ENCODE data around the gene HTR4. TPM values are rescaled to one million over a fixed set of nuclear protein-coding genes. Genes with fewer than 3 reads are reported as not detected.

HTR4 gene
- total RNA-seq, 1 donor from 2014 or later: not detected

DNA sequence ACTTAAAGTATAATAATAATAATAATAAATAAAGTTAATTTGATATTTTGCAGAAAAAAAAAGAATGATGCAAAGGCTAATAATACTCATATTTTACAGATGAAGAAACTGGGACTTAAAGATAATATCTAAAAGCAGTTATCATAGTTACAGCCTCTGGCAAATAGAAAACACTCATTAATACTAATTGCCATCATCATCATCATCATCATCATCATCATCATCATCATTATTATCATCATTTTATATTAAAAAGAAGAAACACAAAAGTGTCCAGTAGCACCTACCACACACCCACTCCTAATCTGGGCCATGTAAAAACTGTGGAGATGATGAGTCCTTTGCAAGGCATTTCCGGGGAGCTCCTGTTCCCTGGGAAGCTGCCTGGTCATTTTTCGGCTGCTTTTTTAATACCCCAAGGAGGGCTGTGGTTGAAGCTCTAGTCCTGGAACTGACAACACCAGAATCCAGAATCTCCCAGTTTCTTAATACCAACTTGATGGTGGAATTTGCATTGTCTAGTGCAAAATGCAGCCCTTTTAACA lies 70.8 kb downstream of the HTR4 start:
- Histone ChIP-seq H2AFZ (replicated peaks) (no peak overlapping the region), H3K4me2 (no peak overlapping the region), H3K9me3 (ENCODE audit: low read depth) (no peaks in the 10 kb centered on the region), H3K36me3 (no peaks in the 10 kb centered on the region), H3K4me1 (peaks cover 11% of the 10 kb centered on the region), H4K20me1 (ENCODE audit: low read depth) (no peaks in the 10 kb centered on the region), H3K27ac (no peak overlapping the region), H3F3A (ENCODE audit: low read depth) (peaks cover 9% of the 10 kb centered on the region), H3K27me3 (no peaks in the 10 kb centered on the region), H3K4me3 (no peak overlapping the region), H3K9ac (no peak overlapping the region), H3K79me2 (ENCODE audit: low read depth) (no peaks in the 10 kb centered on the region)
- H3K27ac Mint-ChIP-seq: no peak overlapping the region
- H3K27me3 Mint-ChIP-seq (ENCODE audit: insufficient read depth, low read depth): no peaks in the 10 kb centered on the region
- H3K9me3 Mint-ChIP-seq: no peaks in the 10 kb centered on the region
- no peak overlapping the region for H3K4me3 Mint-ChIP-seq
- H3K4me1 Mint-ChIP-seq: peaks cover 13% of the 10 kb centered on the region
- no peaks in the 10 kb centered on the region for H3K36me3 Mint-ChIP-seq
- no peak for DNase-seq (ENCODE audit: low spot score)
- TF ChIP-seq, protein P1, sequence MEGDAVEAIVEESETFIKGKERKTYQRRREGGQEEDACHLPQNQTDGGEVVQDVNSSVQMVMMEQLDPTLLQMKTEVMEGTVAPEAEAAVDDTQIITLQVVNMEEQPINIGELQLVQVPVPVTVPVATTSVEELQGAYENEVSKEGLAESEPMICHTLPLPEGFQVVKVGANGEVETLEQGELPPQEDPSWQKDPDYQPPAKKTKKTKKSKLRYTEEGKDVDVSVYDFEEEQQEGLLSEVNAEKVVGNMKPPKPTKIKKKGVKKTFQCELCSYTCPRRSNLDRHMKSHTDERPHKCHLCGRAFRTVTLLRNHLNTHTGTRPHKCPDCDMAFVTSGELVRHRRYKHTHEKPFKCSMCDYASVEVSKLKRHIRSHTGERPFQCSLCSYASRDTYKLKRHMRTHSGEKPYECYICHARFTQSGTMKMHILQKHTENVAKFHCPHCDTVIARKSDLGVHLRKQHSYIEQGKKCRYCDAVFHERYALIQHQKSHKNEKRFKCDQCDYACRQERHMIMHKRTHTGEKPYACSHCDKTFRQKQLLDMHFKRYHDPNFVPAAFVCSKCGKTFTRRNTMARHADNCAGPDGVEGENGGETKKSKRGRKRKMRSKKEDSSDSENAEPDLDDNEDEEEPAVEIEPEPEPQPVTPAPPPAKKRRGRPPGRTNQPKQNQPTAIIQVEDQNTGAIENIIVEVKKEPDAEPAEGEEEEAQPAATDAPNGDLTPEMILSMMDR (IDR thresholded peaks at IDR 0.05): no peak
- TF ChIP-seq EZH2phosphoT487 (IDR thresholded peaks at IDR 0.05): no peak
- no peak for TF ChIP-seq EZH2 (IDR thresholded peaks at IDR 0.05)

DNA sequence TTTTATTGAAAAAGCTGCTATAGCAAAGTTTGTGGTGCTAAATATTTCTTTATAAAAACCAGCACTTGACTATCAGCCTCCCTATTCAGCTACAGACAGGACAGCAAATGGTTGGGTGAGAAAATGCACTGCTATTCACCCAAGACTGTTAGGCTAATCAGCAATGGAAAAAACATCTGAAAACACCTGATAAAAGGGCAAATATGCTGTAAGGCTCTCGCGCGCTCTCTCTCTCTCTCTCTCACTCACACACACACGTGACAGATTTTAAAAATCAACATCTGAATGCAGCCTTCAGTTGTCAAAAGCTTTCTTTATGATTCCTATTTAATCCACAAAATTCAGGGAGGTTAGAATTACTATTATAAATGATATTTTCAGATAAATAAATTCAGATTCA lies 80.2 kb downstream of the HTR4 start:
- no peak overlapping the region for H3K9ac ChIP-seq
- no peaks in the 10 kb centered on the region for H3K27me3 Mint-ChIP-seq (ENCODE audit: insufficient read depth, low read depth)
- H3K4me3 ChIP-seq: no peak overlapping the region

DNA sequence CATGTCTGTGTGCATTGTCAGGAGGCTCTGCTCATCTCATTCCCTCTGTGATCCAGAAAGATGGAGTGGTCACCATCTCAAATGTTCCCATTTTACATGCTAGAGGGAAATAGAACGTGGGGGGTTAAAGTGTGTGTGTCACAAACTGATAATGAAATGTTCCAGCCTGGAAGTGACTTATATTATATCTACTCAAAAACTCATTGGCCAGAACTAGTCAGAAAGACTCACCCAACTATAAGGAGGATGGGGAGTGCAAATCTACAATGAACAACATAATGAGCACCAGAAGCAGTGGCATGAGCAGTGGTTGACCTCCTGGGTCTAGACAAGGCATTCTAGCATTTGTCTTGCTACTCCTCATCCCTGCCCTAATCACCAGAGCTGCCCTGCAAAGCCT lies 81.0 kb downstream of the HTR4 start:
- no peaks in the 10 kb centered on the region for H3K36me3 ChIP-seq
- H3K4me2 ChIP-seq: no peak overlapping the region
- H4K20me1 ChIP-seq (ENCODE audit: low read depth): no peaks in the 10 kb centered on the region
- no peak for DNase-seq (ENCODE audit: low spot score)
- no peaks in the 10 kb centered on the region for H3K4me1 ChIP-seq
- no peaks in the 10 kb centered on the region for H3K79me2 ChIP-seq (ENCODE audit: low read depth)
- no peak overlapping the region for H3K27ac Mint-ChIP-seq
- H3K9me3 Mint-ChIP-seq: no peaks in the 10 kb centered on the region
- no peaks in the 10 kb centered on the region for H3F3A ChIP-seq (ENCODE audit: low read depth)
- H3K27me3 ChIP-seq: peaks cover 4% of the 10 kb centered on the region
- no peaks in the 10 kb centered on the region for H3K36me3 Mint-ChIP-seq
- no peak overlapping the region for H2AFZ ChIP-seq (replicated peaks)
- no peaks in the 10 kb centered on the region for H3K9me3 ChIP-seq (ENCODE audit: low read depth)
- peaks cover 3% of the 10 kb centered on the region for H3K4me1 Mint-ChIP-seq
- no peak overlapping the region for H3K27ac ChIP-seq
- no peak overlapping the region for H3K4me3 Mint-ChIP-seq
- TF ChIP-seq EZH2phosphoT487 (IDR thresholded peaks at IDR 0.05): no peak
- TF ChIP-seq, protein P1 (IDR thresholded peaks at IDR 0.05): no peak
- no peak for TF ChIP-seq EZH2 (IDR thresholded peaks at IDR 0.05)
- H3K27me3 Mint-ChIP-seq (ENCODE audit: insufficient read depth, low read depth): no peaks in the 10 kb centered on the region
- no peak overlapping the region for H3K9ac ChIP-seq
- no peak overlapping the region for H3K4me3 ChIP-seq

More for the DNA sequence above, 80.2 kb downstream of the HTR4 start:
- Histone ChIP-seq H3K79me2 (ENCODE audit: low read depth) (no peaks in the 10 kb centered on the region), H4K20me1 (ENCODE audit: low read depth) (no peaks in the 10 kb centered on the region), H3K4me2 (no peak overlapping the region), H3K36me3 (no peaks in the 10 kb centered on the region), H3K9me3 (ENCODE audit: low read depth) (no peaks in the 10 kb centered on the region), H3K27ac (no peak overlapping the region), H3K27me3 (peaks cover 4% of the 10 kb centered on the region), H3F3A (ENCODE audit: low read depth) (no peaks in the 10 kb centered on the region), H2AFZ (replicated peaks) (no peak overlapping the region), H3K4me1 (no peaks in the 10 kb centered on the region)
- Mint-ChIP-seq H3K4me3 (no peak overlapping the region), H3K27ac (no peak overlapping the region), H3K9me3 (no peaks in the 10 kb centered on the region), H3K36me3 (no peaks in the 10 kb centered on the region), H3K4me1 (peaks cover 3% of the 10 kb centered on the region)
- DNase-seq (ENCODE audit: low spot score): no peak
- TF ChIP-seq, protein P1 (IDR thresholded peaks at IDR 0.05): no peak
- TF ChIP-seq EZH2phosphoT487 (IDR thresholded peaks at IDR 0.05) (no peak), EZH2 (IDR thresholded peaks at IDR 0.05) (no peak)

Data from neural progenitor cell (in vitro differentiated cells).